GM12872 (cell line): ENCODE results near the gene PLS3.

Experiments used
- TF ChIP-seq, protein P1 (sequence below): IDR thresholded peaks from 3 replicates; pipeline ENCODE4 v1.5.1; 2011; ENCODE audit warnings: low read depth, mild to moderate bottlenecking, low read length, moderate library complexity; ENCODE audit not compliant: insufficient read depth

Gene PLS3

DNA sequence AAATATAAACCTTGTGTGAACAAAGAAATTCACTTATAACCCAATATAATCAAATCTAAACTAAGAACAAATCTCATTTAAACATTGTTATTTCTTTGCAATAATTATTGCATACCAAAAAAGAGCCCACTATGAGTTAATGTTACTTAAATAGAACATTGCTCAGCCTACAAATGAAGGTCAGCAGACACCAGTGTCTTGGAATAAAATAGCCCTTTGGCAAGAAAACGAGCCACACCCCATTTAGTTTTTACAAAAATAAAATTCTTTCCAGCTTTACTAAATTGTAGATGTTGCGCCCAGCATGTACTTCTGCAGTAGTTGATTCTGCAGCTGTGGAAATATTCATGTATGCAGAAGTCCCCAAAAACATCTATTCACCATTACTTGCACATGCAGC lies 12.2 kb downstream of the PLS3 start:
- TF ChIP-seq, protein P1, sequence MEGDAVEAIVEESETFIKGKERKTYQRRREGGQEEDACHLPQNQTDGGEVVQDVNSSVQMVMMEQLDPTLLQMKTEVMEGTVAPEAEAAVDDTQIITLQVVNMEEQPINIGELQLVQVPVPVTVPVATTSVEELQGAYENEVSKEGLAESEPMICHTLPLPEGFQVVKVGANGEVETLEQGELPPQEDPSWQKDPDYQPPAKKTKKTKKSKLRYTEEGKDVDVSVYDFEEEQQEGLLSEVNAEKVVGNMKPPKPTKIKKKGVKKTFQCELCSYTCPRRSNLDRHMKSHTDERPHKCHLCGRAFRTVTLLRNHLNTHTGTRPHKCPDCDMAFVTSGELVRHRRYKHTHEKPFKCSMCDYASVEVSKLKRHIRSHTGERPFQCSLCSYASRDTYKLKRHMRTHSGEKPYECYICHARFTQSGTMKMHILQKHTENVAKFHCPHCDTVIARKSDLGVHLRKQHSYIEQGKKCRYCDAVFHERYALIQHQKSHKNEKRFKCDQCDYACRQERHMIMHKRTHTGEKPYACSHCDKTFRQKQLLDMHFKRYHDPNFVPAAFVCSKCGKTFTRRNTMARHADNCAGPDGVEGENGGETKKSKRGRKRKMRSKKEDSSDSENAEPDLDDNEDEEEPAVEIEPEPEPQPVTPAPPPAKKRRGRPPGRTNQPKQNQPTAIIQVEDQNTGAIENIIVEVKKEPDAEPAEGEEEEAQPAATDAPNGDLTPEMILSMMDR, result no peak

DNA sequence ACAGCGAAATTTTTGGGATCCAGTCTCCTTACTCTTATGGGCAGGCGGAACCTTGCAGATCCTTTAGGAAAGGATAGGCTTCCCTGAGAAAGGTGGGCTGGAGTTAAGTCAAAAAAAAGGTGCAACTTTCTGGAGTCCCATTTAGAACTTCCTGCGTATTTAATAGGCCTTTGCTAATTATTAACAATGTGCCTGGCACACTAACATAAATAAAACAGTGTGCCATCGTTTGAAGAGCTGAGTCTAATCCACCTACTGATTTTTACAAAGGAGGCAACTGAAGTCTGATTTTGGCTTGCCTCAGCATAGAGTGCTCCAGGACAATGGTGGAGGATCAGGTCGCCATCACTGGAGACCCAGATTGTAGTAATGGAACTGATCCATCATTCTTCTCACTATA lies 15.7 kb downstream of the PLS3 start:
- TF ChIP-seq, protein P1, result no peak

DNA sequence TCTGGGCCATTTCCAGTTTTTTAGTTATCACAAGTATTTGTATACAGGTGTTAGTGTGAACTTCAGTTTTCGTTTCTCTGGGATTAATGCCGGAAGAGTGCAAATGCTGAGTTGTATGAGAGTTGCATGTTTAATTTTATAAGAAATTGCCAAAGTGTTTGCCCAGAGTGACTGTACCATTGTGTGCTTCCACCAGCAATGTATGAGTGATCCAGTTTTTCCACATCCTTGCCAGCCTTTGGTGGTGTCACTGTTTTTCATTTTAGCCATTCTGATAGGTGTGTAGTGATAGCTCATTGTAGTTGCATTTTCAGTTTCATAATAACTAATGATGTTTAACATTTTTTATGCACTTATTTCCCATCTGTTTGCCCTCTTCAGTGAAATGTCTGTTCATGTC lies 18.4 kb downstream of the PLS3 start:
- TF ChIP-seq, protein P1, result no peak

DNA sequence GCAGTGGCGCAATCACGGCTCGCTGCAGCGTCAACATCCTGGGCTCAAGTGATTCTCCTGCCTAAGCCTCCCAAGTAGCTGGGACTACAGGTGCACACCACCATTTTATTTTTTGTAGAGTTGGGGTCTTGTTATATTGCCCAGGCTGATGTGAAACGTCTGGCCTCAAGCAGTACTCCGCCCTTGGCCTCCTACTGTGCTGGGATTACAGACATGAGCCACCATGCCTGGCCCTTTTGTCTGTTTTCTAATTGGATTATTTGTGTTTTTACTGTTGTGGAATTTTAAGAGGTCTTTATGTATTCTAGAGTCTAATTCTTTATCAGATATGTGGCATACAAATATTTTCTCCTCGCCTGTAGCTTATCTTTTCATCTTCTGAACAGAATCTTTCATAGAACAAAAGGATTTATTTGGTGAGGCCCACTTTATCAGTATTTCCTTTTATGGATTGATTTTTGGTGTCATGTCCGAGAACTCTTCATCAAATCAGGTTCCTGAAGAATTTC lies 18.9 kb downstream of the PLS3 start:
- TF ChIP-seq, protein P1, result no peak

DNA sequence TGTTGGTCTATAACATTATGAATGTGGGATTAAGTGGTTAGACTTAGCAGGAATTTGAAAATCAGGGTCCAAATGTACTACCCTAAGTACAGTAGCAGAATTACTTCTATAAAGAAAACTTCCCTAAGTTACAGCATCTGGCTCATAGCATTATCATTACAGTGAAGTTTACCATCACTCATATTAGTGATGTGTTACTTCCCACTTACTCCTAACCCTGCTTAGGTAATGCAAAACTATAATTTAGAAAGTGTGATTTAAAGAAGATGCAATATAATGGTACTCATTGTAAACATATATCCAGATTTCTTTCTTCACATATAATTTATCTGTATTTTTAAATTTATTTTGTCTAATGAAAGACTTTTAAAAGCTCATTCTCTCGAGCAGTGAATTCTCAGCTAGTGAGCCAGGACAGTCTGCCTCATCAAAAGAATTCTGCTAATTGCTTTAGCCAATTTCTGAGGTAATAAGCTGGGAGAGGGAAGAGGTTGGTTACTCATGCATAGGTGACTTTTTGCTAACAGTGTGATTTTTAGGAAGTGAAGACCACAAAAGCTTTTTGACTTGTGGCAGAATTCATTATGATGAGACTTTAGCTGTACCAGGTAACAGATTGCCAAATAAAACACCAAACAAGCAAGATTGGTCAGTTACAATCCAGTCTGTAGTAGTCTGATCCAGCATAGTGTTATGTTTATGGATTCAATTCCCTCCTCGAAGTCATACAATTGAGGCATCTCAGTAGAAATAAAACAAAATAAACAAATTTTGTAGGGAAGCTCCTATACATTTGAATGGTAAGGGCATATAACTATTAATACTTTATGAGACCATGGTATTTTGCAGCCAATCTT lies 21.0 kb downstream of the PLS3 start:
- TF ChIP-seq, protein P1, result no peak

DNA sequence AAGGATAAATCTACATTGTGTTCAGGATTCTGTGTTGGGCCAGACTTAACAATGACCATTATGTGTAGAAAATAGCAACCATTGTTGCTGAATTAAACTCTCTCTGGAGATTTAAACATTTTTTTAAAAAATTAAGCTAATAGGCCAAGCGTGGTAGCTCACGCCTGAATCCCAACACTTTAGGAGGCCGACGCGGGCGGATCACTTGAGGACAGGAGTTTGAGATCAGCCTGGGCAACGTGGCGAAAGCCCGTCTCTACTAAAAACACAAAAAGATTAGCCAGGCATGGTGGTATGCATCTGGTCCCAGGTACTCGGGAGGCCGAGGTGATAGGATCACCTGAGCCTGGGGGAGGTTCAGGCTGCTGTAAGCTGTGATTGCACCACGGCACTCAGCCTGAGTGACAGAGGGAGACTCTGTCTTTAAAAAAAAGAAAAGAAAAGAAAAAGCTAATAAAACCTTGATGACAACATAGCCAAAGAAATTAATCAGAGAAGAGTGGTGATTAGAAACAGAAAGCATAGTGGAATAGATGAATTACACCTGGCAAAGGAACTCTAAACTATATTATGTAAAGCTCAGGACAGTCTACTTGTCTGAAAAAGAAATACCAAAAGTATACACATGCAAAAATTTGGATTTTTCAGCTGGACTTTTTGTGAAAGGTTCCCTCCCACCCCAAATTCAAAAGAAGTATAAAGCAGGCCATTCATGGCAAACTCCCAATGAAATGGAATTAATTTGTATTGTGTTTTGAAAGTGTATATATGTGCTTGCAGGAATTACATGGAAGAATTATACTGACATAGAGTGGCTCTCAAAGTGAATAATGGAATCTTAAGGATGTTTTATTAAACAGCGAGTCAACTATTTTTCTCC lies 21.9 kb downstream of the PLS3 start:
- TF ChIP-seq, protein P1, result no peak

DNA sequence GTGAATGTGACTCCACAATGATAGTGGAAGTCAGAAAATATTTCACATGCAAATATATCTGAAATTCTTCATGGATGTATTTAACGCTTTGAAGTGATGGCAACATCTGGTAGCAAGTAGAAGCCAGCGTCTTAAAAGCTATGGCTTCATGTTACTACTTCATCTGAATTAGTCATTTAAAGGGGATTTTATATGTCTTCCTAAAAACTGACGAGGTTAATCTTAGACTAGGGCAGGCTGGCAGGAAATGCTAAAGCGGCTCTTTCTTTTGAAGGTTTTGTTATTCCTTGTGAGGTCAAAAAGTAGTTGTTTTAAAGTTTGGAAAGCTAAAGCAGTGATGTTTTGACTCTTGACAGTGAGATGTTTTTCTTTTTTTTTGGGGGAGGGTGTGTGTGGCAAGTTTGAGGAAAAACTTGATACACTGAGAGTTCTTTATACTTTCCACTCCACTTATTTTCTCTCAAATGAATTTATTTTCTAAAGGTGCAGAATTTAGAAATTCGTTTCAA lies 22.6 kb downstream of the PLS3 start:
- TF ChIP-seq, protein P1, result no peak
